Activated CD8-positive, alpha-beta memory T cell treated with anti-CD3 and anti-CD28 coated beads for 1 hour (primary cell): ENCODE data around the gene MICAL3.
"Not testable (repeated sequence)": the region's sequence is repeated elsewhere in the genome, so short reads cannot be mapped to it uniquely, and the experiment has no call there.

Experiments
- DNase-seq, 2 donors: peaks; one replicate each; pipeline ENCODE4 v3.0.0-alpha.2; 2020; ENCODE audit warnings: low read depth in 1 of 2; ENCODE audit errors: extremely low read depth in 1 of 2

MICAL3 gene

GRCh38 chr22:18032455-18033101 lies 8.2 kb upstream of the MICAL3 start:
- no peak for DNase-seq

DNA sequence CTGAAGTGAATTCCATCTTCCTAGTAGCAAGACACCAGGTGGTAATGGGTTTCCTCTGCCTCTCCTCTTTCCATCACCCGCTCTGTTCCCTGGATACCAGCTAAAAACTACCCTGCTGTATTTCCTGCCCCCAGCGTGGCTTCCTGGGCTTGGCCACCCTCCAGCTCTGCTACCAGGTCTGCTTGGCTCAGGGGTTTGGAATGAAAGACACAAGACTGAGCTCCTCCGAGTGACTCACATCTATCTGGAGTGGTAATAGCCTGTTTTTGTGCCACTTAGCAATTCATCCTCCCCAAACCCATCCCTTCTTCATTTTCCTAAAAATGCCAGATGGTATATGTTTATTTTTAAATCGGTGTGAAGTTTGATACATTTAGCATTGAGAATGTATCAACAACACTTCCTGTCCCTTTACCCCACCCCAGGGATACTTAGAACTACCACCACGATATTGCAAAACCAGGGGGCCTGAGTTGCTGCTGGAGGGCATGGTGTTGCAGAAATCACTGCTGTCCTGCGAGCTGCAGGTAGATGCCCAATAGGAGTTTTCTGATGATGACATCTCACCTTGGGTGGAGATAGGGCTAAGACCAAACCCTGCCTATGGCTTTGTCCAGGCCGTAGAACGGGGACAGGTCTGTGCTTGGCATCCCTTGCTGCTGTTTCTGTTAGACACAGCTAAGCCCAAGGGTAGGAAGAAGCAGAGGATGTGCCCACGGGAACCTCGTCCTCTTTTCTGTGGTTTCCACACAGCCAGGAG lies 7.5 kb upstream of the MICAL3 start:
- DNase-seq = no peak

GRCh38 chr22:18029686-18030267 lies 5.4 kb upstream of the MICAL3 start:
- no peak for DNase-seq

DNA sequence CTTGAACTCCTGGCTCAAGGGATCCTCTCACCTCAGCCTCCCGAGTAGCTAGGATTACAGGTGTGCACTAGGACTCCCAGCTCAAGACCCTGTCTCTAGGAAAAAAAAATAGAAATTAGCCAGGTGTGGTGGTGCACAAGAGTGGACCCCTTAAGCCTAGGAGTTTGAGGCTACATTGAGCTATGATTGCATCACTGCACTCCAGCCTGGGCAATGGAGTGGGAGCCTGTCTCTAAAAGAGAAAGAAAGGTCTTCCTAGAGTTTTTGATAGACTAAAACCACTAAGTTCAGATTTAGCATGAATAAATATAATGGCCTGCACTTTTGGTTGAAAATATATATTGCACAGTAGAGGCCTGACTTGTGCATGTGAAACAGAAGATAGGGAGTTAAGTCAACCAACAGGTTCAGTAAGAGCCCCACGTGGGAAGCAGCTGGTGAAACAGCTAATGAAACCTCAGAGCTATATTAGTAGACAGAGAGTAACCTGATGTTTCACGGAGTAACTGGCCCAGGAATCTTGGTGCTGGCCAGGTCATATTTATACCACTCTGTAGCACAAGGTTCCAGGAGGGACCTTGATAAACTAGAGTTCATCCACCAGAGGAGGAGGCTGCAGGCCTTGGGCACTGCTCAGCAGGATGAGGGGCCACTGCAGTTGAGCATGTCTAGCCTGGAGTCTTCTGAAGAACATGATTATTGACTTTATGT lies 4.6 kb upstream of the MICAL3 start:
- DNase-seq = no peak

GRCh38 chr22:18025898-18026297 lies 1.5 kb upstream of the MICAL3 start:
- not testable (repeated sequence) for DNase-seq

- DNase-seq = no peak
Observed at GRCh38 chr22:18024956-18025720, 777 bp upstream of the MICAL3 start.

DNA sequence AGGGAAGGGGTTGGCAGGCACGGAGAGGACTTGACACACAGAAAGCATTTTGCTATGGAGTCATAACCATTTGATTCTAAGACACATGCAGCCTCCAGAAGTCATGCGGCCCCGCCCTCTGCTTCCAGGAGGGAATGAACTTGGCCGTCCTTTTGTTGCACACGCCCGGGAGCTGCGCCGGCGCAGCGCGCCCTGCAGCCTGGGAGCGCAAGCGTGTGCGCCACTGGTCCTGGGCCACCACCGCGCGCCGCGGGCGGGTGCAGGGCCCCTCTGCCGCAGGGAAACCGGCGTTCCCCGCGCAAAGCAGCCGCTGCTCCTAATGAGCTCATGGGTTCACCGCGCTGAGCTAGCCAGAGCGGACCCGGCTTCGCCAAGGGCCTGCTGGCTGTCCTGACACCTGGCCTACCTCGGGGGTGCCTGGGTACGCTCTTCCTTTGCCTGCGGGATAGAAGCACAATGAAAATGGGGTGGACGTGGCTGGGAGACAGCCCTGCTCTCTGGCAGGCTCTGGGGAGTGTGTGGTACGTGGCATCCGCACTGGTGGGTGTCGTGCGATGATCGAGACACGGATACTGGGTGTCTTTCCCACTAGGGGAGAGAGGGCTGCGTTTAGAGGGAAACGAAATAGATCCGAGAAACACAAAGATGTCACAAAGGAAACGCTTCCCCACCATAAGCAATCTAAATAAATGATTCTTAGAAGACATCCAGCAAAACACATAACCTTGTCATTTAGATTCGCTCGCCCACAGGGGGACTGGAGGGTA lies 669 bp downstream of the MICAL3 start:
- DNase-seq = peak in 1 of 2 donors; percentile 5

DNA sequence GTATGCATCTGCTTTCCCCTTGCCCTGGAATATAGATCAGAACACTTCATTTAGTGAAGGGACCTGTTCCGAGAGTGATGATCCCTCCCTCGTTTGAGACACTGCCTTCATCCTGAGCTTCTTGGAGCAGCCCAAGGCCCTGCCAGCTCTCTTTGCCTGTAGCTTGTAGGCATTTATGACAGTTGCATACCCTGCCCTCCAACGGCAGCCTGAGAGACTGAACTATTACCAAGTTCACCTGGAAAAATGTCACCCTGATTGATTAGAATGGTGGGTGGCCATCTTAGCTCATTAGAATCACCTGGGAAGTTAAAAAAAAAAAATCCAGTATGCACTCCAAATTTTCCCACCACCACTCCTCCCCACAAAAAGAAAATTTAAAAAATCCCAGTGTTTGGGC lies 1.5 kb downstream of the MICAL3 start:
- DNase-seq = no peak

- no peak for DNase-seq
Observed at GRCh38 chr22:18021431-18021830, 2.9 kb downstream of the MICAL3 start.

- not testable (repeated sequence) for DNase-seq
Observed at GRCh38 chr22:18020743-18021142, 3.6 kb downstream of the MICAL3 start.

DNA sequence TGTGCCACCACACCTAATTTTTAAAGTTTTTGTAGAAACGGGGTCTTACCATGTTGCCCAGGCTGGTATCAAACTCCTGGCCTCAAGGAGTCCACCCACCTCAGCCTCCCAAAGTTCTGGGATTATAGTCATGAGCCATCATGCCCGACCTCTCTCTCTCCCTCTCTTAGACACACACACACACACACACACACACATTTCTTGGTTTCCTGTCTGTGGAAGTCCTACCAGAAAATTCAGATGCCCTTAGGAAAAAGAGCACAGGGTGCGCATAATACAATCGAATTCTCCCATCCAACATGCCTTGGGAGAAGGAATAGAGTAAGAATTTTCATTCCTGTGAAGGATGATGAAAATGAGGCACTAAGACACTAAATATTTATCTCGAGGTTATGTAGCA lies 10.4 kb downstream of the MICAL3 start:
- no peak for DNase-seq

DNA sequence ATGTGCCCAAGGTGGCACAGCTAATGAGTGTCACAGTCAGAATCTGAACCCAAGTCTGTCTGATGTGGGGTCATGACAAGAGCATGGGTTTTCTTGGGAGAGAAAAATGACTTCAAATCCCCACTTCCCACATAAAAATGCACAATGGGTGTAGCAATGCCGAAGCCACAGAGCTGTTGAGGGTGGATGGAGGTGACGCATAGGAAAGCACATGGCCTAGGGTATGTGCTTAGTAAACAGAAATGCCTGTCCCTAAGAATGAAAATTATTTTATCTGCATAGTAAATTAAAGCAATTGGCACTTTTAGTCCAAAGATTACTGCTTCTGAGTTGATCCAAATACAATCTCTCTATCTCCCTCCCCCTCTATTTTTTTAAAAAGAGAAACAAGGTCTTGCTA lies 10.9 kb downstream of the MICAL3 start:
- DNase-seq = no peak

GRCh38 chr22:18012531-18012930 lies 11.8 kb downstream of the MICAL3 start:
- no peak for DNase-seq

DNA sequence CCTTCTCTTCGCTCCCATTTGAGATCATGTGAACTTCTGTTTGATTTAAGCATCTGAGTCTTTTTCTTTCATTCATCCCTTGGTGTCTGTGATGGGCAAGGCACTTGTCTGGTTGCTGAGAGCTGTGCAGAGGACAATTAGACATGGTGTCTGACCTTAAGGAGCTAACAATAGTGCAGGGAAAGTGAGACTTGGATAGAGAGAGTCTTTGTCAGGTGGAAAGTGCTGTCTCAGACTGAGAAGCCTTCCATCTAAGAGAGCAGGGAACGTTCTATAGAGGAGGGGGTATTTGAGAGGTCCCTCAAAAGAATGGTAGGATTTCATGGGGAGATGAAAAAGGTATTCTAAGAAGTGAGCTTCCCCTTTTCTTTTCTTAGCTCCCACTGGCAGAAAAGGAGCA lies 14.1 kb downstream of the MICAL3 start:
- DNase-seq = no peak

- no peak for DNase-seq
Observed at GRCh38 chr22:18008136-18008535, 16.2 kb downstream of the MICAL3 start.

DNA sequence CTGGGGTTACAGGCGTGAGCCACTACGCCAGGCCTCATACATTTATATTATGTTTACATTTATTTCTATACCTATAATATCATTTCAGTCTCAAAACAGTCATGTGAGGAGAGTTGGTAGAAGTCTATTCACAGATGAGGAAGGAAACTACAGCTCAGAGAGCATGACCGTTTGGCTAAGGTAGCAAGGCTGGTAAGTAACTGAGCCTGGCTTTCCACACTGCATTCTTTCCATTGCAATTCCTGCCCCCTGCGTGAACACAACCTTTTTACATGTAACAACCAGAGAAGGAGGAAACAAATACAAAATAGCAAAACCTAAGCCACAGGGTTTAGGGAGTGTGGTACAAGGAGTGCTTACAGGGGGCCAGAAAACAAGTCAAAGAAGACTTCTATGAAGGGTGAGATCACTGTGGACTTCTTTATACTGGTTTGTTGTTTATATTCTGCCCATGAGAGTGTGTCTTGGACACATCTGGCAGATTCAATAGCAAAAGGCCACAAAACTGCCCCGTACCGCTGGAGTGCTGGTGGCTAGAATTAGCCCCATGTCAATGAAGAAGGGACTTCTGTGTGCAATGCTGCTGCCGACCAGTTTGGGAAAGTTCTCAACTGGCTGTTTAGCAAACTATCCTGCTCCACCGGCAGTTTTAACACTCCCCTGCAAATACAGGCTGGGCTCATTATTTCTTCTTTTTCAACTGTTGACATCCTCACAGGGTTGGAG lies 19.0 kb downstream of the MICAL3 start:
- DNase-seq = no peak

DNA sequence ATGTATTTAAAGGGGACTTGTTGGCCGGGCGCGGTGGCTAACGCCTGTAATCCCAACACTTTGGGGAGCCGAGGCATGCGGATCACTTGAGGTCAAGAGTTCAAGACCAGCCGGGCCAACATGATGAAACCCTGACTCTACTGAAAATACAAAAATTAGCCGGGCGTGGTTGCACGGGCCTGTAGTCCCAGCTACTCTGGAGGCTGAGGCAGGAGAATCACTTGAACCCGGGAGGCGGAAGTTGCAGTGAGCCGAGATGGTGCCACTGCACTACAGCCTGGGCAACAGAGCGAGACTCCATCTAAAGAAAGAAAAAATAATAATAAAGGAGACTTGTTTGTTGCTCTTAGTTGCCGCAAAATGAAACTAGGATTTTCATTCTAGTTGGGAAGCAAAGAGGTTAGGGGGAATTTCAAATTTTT lies 22.5 kb downstream of the MICAL3 start:
- not testable (repeated sequence) for DNase-seq

- DNase-seq = peak in 1 of 2 donors; percentile 40
Observed at GRCh38 chr22:18001040-18001893, 23.1 kb downstream of the MICAL3 start.
